Measurements from ENCODE around the gene CCNK.

The CCNK gene

DNA sequence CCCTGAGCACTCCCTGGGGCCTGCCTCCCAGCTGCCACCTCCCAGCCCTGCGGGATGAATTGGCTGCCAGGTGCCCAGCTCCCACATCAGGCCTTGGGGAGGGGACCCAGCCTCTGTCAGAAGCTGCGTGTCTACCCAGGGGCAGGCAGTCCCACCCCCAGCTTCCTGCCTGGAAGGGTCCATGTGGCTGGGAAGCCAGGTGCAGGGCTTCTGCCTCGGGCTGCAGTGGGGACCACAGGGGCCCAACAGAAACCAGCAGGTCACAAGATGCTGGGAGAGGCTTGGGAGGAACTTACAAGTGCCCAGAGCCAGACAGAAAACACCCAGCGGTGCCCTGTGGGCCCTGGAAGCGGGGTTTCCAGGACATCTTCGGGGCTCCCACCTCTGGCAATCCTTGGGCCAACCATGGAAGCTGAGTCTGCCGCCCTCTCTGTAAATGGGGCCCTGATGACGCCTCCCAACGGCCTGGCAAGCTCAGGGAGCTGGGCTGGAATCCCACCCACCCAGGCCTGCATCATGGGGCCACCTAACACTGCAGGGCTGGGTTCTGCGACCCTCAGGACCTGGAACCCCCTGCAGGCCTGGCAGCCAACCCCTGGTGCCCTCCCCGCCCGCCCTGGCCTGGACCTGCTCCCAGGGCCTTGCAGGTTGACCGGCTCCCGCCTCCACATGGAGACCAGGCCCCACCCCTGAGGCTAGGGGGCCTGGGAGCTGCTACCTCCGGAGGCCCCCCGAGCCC lies 36.6 kb downstream of the CCNK start:
- Histone ChIP-seq H3K36me3 (peaks cover 0 to 30% (median 10%) of the 10 kb centered on the region in 3 donors), H3K9me3 (no peaks in the 10 kb centered on the region), H3K4me3 (no peak overlapping the region), H3K27ac (no peak overlapping the region), H3K4me1 (peaks cover 0 to 14% (median 0%) of the 10 kb centered on the region in 4 donors), H3K27me3 (no peaks in the 10 kb centered on the region)
- intact Hi-C loops (cut with DNase I; ENCODE audit: low total_unique reads) = loop anchor here (2.0 kb wide), 1 partner anchor 113 kb away; no protein-coding TSS in a partner anchor
- DNase-seq = peak in 1 of 2 donors; percentile 62
- TF ChIP-seq, protein P1, sequence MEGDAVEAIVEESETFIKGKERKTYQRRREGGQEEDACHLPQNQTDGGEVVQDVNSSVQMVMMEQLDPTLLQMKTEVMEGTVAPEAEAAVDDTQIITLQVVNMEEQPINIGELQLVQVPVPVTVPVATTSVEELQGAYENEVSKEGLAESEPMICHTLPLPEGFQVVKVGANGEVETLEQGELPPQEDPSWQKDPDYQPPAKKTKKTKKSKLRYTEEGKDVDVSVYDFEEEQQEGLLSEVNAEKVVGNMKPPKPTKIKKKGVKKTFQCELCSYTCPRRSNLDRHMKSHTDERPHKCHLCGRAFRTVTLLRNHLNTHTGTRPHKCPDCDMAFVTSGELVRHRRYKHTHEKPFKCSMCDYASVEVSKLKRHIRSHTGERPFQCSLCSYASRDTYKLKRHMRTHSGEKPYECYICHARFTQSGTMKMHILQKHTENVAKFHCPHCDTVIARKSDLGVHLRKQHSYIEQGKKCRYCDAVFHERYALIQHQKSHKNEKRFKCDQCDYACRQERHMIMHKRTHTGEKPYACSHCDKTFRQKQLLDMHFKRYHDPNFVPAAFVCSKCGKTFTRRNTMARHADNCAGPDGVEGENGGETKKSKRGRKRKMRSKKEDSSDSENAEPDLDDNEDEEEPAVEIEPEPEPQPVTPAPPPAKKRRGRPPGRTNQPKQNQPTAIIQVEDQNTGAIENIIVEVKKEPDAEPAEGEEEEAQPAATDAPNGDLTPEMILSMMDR (IDR thresholded peaks at IDR 0.05) = no peak

DNA sequence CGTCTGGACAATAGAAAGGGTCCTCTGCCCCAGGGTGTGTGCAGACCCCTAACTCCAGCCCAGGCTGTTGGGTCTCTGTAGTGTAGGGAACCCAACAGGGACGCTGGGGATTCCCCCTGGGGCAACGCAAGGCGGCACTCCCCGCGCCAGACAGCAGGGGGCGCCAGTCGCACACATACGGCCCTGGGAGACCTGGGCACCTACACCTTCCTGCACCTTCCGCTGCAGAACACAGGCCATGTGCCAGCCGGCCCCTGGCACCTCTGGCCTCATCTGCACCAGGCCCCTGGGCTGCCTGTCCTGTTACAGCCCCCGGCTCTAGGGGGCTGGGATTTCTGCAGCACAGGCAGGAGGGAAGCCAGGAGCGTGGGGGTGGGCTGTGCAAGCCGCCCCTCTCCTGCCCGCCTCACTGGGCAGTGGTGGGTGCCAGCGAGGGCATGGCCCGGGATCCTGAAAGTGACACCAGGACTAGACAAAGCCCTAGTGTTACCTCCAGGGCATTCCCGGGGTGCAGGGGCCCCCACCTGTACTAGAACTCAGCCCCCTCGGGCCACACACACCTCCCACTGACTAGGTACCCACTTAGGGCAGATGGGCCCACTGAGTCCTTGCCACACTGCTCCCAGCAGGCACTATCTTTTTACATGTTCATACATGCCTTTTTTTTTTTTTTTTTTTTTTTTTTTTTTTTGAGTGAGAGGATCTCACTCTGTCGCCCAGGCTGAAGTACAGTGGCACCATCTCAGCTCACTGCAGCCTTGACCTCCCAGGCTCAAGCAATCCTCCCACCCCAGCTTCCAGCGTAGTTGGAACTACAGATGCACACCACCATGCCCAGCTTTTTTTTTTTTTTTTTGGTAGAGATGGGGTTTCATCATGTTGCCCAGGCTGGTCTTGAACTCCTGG lies 37.5 kb downstream of the CCNK start:
- Histone ChIP-seq H3K27ac (no peak overlapping the region), H3K4me1 (peaks cover 0 to 21% (median 0%) of the 10 kb centered on the region in 4 donors), H3K9me3 (no peaks in the 10 kb centered on the region), H3K36me3 (peaks cover 0 to 21% (median 7%) of the 10 kb centered on the region in 3 donors), H3K27me3 (no peaks in the 10 kb centered on the region), H3K4me3 (no peak overlapping the region)
- TF ChIP-seq, protein P1 (IDR thresholded peaks at IDR 0.05) = peak; percentile 87 to 92
- intact Hi-C loops (cut with DNase I; ENCODE audit: low total_unique reads) = loop anchor here (2.0 kb wide), 1 partner anchor 112 kb away; no protein-coding TSS in a partner anchor
- peak; percentile 40 to 76 for DNase-seq

DNA sequence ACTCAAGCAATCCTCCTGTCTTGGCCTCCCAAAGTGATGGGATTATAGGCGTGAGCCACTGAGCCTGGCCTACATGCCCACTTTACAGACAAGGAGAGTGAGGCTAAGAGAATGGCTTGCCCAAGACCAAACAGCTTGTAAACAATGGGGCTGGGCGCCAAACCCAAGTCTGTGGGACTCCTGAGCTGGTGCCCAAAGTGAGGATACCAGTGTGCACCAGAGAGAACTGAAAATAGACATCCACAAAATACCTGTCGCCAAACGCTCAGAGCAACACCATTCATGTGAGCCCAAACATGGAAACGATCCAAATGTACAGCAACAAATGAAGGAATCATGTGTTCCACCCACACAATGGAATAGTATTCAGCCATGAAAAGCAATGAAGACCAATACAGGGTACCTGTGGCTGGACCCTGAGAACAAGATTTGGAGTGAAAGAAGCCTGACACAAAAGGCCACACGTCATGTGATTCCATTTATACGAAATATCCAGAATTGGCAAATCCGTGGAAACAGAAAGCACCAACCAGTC lies 38.2 kb downstream of the CCNK start:
- Histone ChIP-seq H3K27me3 (no peaks in the 10 kb centered on the region), H3K27ac (no peak overlapping the region), H3K4me3 (no peak overlapping the region), H3K4me1 (peaks cover 0 to 28% (median 0%) of the 10 kb centered on the region in 4 donors), H3K9me3 (no peaks in the 10 kb centered on the region), H3K36me3 (peaks cover 0 to 14% (median 2%) of the 10 kb centered on the region in 3 donors)
- TF ChIP-seq, protein P1 (IDR thresholded peaks at IDR 0.05) = no peak
- peak in 1 of 2 donors; percentile 41 for DNase-seq
- intact Hi-C loops (cut with DNase I; ENCODE audit: low total_unique reads) = loop anchor here (2.0 kb wide), 1 partner anchor 111 kb away; no protein-coding TSS in a partner anchor

DNA sequence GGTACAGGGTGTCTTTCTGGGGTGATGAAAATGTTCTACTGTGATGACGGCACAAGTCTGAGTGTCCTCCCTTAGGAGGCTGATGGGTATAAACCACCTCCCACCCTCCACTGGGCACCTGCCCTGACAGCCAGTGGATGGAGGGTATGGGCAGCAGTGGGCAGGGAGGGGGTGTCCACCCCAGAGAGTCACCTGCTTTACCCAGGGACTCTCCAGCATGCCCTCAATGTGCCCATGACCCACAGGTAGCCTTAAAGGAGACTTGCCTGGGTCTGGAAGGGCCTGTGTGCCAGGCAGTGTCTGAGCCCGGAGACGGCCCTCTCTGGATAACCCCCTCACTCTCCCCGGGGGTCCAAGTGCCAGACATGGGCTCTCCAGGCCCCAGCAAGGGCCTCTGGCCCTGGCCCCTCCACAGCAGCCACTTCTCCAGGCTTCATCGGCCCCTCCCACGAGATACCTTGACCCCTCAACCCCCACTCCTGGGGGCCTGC lies 38.8 kb downstream of the CCNK start:
- TF ChIP-seq, protein P1 (IDR thresholded peaks at IDR 0.05) = no peak
- H3K4me3 ChIP-seq = no peak overlapping the region
- peaks cover 0 to 9% (median 0%) of the 10 kb centered on the region in 3 donors for H3K36me3 ChIP-seq
- no peaks in the 10 kb centered on the region for H3K9me3 ChIP-seq
- peaks cover 0 to 28% (median 0%) of the 10 kb centered on the region in 4 donors for H3K4me1 ChIP-seq
- H3K27ac ChIP-seq = no peak overlapping the region
- intact Hi-C loops (cut with DNase I; ENCODE audit: low total_unique reads) = loop anchor here (2.0 to 5.0 kb wide), 2 partner anchors 111 to 367 kb away; no protein-coding TSS in a partner anchor
- no peaks in the 10 kb centered on the region for H3K27me3 ChIP-seq
- peak in 1 of 2 donors; percentile 35 for DNase-seq

DNA sequence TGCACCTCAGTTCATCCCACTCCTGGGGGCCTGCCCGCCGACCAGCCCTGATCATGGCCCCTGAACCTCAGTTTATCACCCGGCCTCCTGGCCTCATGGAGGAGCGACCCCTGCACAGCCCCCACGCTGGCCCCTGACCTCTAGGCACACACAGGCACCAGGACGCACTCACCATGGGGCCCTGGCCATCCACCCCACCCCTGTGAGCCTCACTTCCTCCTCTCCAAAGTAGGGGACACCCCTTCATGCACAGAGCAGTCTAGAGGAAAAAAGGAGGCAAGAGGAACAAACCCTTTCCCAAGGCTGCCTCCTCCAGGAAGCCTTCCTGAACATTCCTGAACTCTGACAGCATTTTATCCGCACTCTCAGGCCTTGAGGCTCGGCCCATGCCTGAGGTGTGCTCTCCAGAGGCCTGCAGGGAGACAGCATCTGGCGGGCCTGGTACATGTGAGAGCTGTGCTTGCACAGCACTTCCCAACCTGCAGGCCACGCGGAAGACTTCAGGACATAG lies 39.4 kb downstream of the CCNK start:
- no peaks in the 10 kb centered on the region for H3K27me3 ChIP-seq
- no peak overlapping the region for H3K4me3 ChIP-seq
- TF ChIP-seq, protein P1 (IDR thresholded peaks at IDR 0.05) = no peak
- peaks cover 0 to 28% (median 0%) of the 10 kb centered on the region in 4 donors for H3K4me1 ChIP-seq
- no peaks in the 10 kb centered on the region for H3K9me3 ChIP-seq
- H3K36me3 ChIP-seq = peaks cover 0 to 2% (median 0%) of the 10 kb centered on the region in 3 donors
- no peak overlapping the region for H3K27ac ChIP-seq
- peak in 1 of 2 donors; percentile 19 for DNase-seq
- intact Hi-C loops (cut with DNase I; ENCODE audit: low total_unique reads) = loop anchor here (5.0 kb wide), 1 partner anchor 367 kb away; no protein-coding TSS in a partner anchor

Data from tibial artery (tissue), 4 donors.